ENCODE results near the gene GRIP1. TPM values are rescaled to one million over a fixed set of nuclear protein-coding genes. Genes with fewer than 3 reads are reported as not detected.

Gene GRIP1
- total and polyA plus RNA-seq, 2 of the 4 experiments (the other 2 are of a cell fraction): under 0.01 to 0.07 TPM

DNA sequence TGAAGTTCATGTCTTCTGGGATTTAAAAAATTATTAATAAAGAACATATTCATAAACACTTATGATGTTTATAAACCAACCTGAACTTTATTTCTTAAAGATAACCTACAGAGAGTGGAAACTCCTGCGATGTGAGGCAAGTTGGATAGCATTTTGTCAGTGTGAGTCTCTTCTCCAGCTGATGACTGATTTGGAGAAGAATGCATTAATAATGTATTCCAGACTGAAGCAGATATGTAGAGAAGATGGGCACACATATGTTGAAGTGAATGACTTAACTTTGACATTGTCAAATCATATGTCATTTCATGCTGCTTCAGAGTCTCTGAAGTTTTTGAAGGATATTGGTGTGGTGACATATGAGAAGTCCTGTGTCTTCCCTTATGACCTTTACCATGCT is 369.3 kb downstream of the GRIP1 start:
- dilution Hi-C loops (cut with HindIII; ENCODE audit: low sequenced_read_pairs, unreplicated experiment) (no loop called here), in situ Hi-C loops (cut with MboI; ENCODE audit: low sequenced_read_pairs) (no loop called here), intact Hi-C loops (cut with micrococcal nuclease) (loop anchor here (10.0 kb wide), 1 partner anchor 705 kb away; no protein-coding TSS in a partner anchor)
- Histone ChIP-seq H3K14ac (replicated peaks; ENCODE audit: low read depth, low read length) (no peak overlapping the region), H3K4me1 (ENCODE audit: control insufficient read depth, insufficient read depth, low read length) (no peaks in the 10 kb centered on the region), H2BK20ac (ENCODE audit: low read depth, low read length) (no peak overlapping the region), H3K4ac (ENCODE audit: low read depth, low read length) (no peak overlapping the region), H3K9me3 (ENCODE audit: control insufficient read depth, insufficient read depth, low read length) (no peaks in the 10 kb centered on the region), H3K27me3 (ENCODE audit: control insufficient read depth, insufficient read depth, low read length) (no peaks in the 10 kb centered on the region), H3K18ac (ENCODE audit: low read depth, low read length) (no peak overlapping the region), H3K23ac (ENCODE audit: low read depth, low read length) (no peak overlapping the region), H3K9me1 (ENCODE audit: insufficient read depth, low read length) (no peaks in the 10 kb centered on the region; the same call in 1 of the 2 replicates), H4K20me1 (ENCODE audit: insufficient read depth, low read length) (no peaks in the 10 kb centered on the region), H4K91ac (ENCODE audit: insufficient read depth, low read depth, low read length) (no peak overlapping the region), H2BK5ac (ENCODE audit: low read depth, low read length, poor library complexity, severe bottlenecking) (no peak overlapping the region), H3K9ac (ENCODE audit: low read depth, low read length) (no peak overlapping the region), H4K8ac (ENCODE audit: low read depth in 2 of 2, low read length in 2 of 2) (no peak overlapping the region), H3K56ac (ENCODE audit: extremely low read depth, insufficient read depth, low read length) (no peak overlapping the region), H2AK5ac (ENCODE audit: low read depth, low read length) (no peak overlapping the region), H2AFZ (replicated peaks; ENCODE audit: low read length, poor library complexity) (no peak overlapping the region), H4K5ac (ENCODE audit: low read depth, low read length) (no peak overlapping the region), H3K36me3 (ENCODE audit: control insufficient read depth, insufficient read depth, low read length) (peaks cover 6% of the 10 kb centered on the region), H2BK15ac (ENCODE audit: low read depth, low read length) (no peak overlapping the region), H3K4me2 (ENCODE audit: low read depth, low read length) (no peak overlapping the region), H2BK120ac (ENCODE audit: low read depth, low read length) (no peak overlapping the region), H3K79me1 (ENCODE audit: low read depth in 1 of 2, low read length in 2 of 2) (no peaks in the 10 kb centered on the region; a peak in 1 of 4 replicates), H3K4me3 (ENCODE audit: insufficient read depth, low read depth, low read length) (no peak overlapping the region), H3K27ac (ENCODE audit: insufficient read depth, low read length) (no peak overlapping the region), H2AK9ac (replicated peaks; ENCODE audit: low read depth, low read length, poor library complexity) (no peak overlapping the region)
- ATAC-seq (ENCODE audit: low read depth): no peak
- BruUV-seq (replicated peaks): no TSS peak
- WGBS, 2 experiments (ENCODE audit: extremely low coverage in 2 of 2, insufficient read length in 1 of 2): no CpG with 5 or more reads among the region's 1 CpG
- no peak for DNase-seq
- TF ChIP-seq POLR2A (IDR thresholded peaks at IDR 0.05; ENCODE audit: low read depth, low read length): no peak
- TF ChIP-seq BHLHE40 (IDR thresholded peaks at IDR 0.05; ENCODE audit: low read depth, low read length): no peak
- TF ChIP-seq NFE2L2 (IDR thresholded peaks at IDR 0.05; ENCODE audit: low read depth, low read length): no peak
- no peak for TF ChIP-seq MAFK (IDR thresholded peaks at IDR 0.05; ENCODE audit: low read depth, low read length)
- no peak for TF ChIP-seq SMC3 (IDR thresholded peaks at IDR 0.05; ENCODE audit: low read depth, low read length)
- TF ChIP-seq, protein P1, sequence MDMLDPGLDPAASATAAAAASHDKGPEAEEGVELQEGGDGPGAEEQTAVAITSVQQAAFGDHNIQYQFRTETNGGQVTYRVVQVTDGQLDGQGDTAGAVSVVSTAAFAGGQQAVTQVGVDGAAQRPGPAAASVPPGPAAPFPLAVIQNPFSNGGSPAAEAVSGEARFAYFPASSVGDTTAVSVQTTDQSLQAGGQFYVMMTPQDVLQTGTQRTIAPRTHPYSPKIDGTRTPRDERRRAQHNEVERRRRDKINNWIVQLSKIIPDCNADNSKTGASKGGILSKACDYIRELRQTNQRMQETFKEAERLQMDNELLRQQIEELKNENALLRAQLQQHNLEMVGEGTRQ (IDR thresholded peaks at IDR 0.05; ENCODE audit: low read depth, low read length): no peak
- TF ChIP-seq, protein P2, sequence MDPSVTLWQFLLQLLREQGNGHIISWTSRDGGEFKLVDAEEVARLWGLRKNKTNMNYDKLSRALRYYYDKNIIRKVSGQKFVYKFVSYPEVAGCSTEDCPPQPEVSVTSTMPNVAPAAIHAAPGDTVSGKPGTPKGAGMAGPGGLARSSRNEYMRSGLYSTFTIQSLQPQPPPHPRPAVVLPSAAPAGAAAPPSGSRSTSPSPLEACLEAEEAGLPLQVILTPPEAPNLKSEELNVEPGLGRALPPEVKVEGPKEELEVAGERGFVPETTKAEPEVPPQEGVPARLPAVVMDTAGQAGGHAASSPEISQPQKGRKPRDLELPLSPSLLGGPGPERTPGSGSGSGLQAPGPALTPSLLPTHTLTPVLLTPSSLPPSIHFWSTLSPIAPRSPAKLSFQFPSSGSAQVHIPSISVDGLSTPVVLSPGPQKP (IDR thresholded peaks at IDR 0.05; ENCODE audit: borderline replicate concordance, low read depth, low read length): no peak
- no peak for TF ChIP-seq MXI1 (IDR thresholded peaks at IDR 0.05; ENCODE audit: borderline replicate concordance, low read depth, low read length)
- ChIA-PET CTCF (no interaction called here), POLR2A (ENCODE audit: unreplicated experiment) (no interaction called here)
